ENCODE measurements around the gene GABRG2.
"Not testable (repeated sequence)": the region's sequence is repeated elsewhere in the genome, so short reads cannot be mapped to it uniquely, and the experiment has no call there.

- not testable (repeated sequence) for TF ChIP-seq CTCF (conservative IDR thresholded peaks at IDR 0.05; ENCODE audit: low read length); EZH2phosphoT487 (IDR thresholded peaks at IDR 0.05; ENCODE audit: borderline replicate concordance)
Observed at GRCh38 chr5:162055095-162055494, 12.5 kb upstream of the GABRG2 start.

All from Loucy (cell line).